ENCODE results near the gene CBR4.

Gene CBR4

GRCh38 chr4:169030562-169030982, 20.5 kb upstream of the CBR4 start:
- H3K4me3 Mint-ChIP-seq, result peak overlapping the region in 1 of 3 experiments; percentile 2
- peaks cover 10% of the 10 kb centered on the region for H3K4me1 Mint-ChIP-seq
- no peaks in the 10 kb centered on the region for H3K27me3 Mint-ChIP-seq (ENCODE audit: low read depth)
- H3K36me3 Mint-ChIP-seq (ENCODE audit: low read depth), result no peaks in the 10 kb centered on the region
- peaks cover 3% of the 10 kb centered on the region for H3K9me3 Mint-ChIP-seq
- H3K27ac Mint-ChIP-seq, result peak overlapping the region in 1 of 3 experiments; percentile 76
- no peak for TF ChIP-seq CTCF (IDR thresholded peaks at IDR 0.05; ENCODE audit: unreplicated experiment in 3 of 3)

- no peaks in the 10 kb centered on the region for H3K27me3 Mint-ChIP-seq (ENCODE audit: low read depth)
- peaks cover 1% of the 10 kb centered on the region for H3K9me3 Mint-ChIP-seq
- no peaks in the 10 kb centered on the region for H3K36me3 Mint-ChIP-seq (ENCODE audit: low read depth)
- no peak for TF ChIP-seq CTCF (IDR thresholded peaks at IDR 0.05; ENCODE audit: unreplicated experiment in 3 of 3)
- H3K4me3 Mint-ChIP-seq, result no peak overlapping the region
- peaks cover 10% of the 10 kb centered on the region for H3K4me1 Mint-ChIP-seq
- no peak overlapping the region for H3K27ac Mint-ChIP-seq
Observed at GRCh38 chr4:169029947-169030346, 19.9 kb upstream of the CBR4 start.

GRCh38 chr4:169027663-169028062, 17.6 kb upstream of the CBR4 start:
- H3K9me3 Mint-ChIP-seq, result no peaks in the 10 kb centered on the region
- H3K27ac Mint-ChIP-seq, result no peak overlapping the region
- no peak for TF ChIP-seq CTCF (IDR thresholded peaks at IDR 0.05; ENCODE audit: unreplicated experiment in 3 of 3)
- H3K4me3 Mint-ChIP-seq, result no peak overlapping the region
- no peaks in the 10 kb centered on the region for H3K36me3 Mint-ChIP-seq (ENCODE audit: low read depth)
- peaks cover 10% of the 10 kb centered on the region for H3K4me1 Mint-ChIP-seq
- H3K27me3 Mint-ChIP-seq (ENCODE audit: low read depth), result no peaks in the 10 kb centered on the region

- H3K27me3 Mint-ChIP-seq (ENCODE audit: low read depth), result no peaks in the 10 kb centered on the region
- no peak overlapping the region for H3K4me3 Mint-ChIP-seq
- no peaks in the 10 kb centered on the region for H3K9me3 Mint-ChIP-seq
- peak overlapping the region in 1 of 3 experiments; percentile 33 for H3K27ac Mint-ChIP-seq
- H3K36me3 Mint-ChIP-seq (ENCODE audit: low read depth), result no peaks in the 10 kb centered on the region
- H3K4me1 Mint-ChIP-seq, result peaks cover 3% of the 10 kb centered on the region
- no peak for TF ChIP-seq CTCF (IDR thresholded peaks at IDR 0.05; ENCODE audit: unreplicated experiment in 3 of 3)
Observed at GRCh38 chr4:169025184-169025583, 15.1 kb upstream of the CBR4 start.

- H3K9me3 Mint-ChIP-seq, result no peaks in the 10 kb centered on the region
- no peaks in the 10 kb centered on the region for H3K36me3 Mint-ChIP-seq (ENCODE audit: low read depth)
- no peaks in the 10 kb centered on the region for H3K27me3 Mint-ChIP-seq (ENCODE audit: low read depth)
- peak overlapping the region; percentile 13 to 53 (median 33) for H3K27ac Mint-ChIP-seq
- H3K4me1 Mint-ChIP-seq, result no peaks in the 10 kb centered on the region
- peak; percentile 56 to 60 (median 57) for TF ChIP-seq CTCF (IDR thresholded peaks at IDR 0.05; ENCODE audit: unreplicated experiment in 3 of 3)
- H3K4me3 Mint-ChIP-seq, result no peak overlapping the region
Observed at GRCh38 chr4:169024762-169025161, 14.7 kb upstream of the CBR4 start.

GRCh38 chr4:169018406-169018805, 8.4 kb upstream of the CBR4 start:
- Mint-ChIP-seq H3K27ac (no peak overlapping the region), H3K4me1 (no peaks in the 10 kb centered on the region), H3K27me3 (ENCODE audit: low read depth) (no peaks in the 10 kb centered on the region), H3K36me3 (ENCODE audit: low read depth) (no peaks in the 10 kb centered on the region), H3K9me3 (no peaks in the 10 kb centered on the region), H3K4me3 (no peak overlapping the region)
- no peak for TF ChIP-seq CTCF (IDR thresholded peaks at IDR 0.05; ENCODE audit: unreplicated experiment in 3 of 3)
